ENCODE measurements around the gene SDS.

- TF ChIP-seq CTCF (IDR thresholded peaks at IDR 0.05; ENCODE audit: insufficient read depth, low read depth, low read length) (peak; percentile 86), EZH2 (IDR thresholded peaks at IDR 0.05; ENCODE audit: insufficient read depth, low read length) (no peak)
These were observed 21.5 kb upstream of the SDS start for GRCh38 chr12:113424915-113425823.
